ENCODE measurements around the gene ATP9A.

GRCh38 chr20:51614687-51615086 is 153.5 kb downstream of the ATP9A start:
- TF ChIP-seq CTCF (optimal IDR thresholded peaks at IDR 0.05 in 1 of 3, IDR thresholded peaks at IDR 0.05 in 1 of 3, conservative IDR thresholded peaks at IDR 0.05 in 1 of 3; ENCODE audit: extremely low read depth in 1 of 3, insufficient read depth in 2 of 3, low read length in 3 of 3) (no peak), EZH2 (IDR thresholded peaks at IDR 0.05; ENCODE audit: low read length) (no peak)
